HG02981 (cell line): Measurements from ENCODE around the gene SPATA31C1.
"Not testable (repeated sequence)": the region's sequence is repeated elsewhere in the genome, so short reads cannot be mapped to it uniquely, and the experiment has no call there.

Experiments
- ATAC-seq: cut with Tn5 transposase; IDR thresholded peaks from one replicate; pipeline ENCODE4 v1.9.1; 2021; ENCODE audit warnings: mild to moderate bottlenecking, moderate library complexity; ENCODE audit not compliant: unreplicated experiment

SPATA31C1 gene

DNA sequence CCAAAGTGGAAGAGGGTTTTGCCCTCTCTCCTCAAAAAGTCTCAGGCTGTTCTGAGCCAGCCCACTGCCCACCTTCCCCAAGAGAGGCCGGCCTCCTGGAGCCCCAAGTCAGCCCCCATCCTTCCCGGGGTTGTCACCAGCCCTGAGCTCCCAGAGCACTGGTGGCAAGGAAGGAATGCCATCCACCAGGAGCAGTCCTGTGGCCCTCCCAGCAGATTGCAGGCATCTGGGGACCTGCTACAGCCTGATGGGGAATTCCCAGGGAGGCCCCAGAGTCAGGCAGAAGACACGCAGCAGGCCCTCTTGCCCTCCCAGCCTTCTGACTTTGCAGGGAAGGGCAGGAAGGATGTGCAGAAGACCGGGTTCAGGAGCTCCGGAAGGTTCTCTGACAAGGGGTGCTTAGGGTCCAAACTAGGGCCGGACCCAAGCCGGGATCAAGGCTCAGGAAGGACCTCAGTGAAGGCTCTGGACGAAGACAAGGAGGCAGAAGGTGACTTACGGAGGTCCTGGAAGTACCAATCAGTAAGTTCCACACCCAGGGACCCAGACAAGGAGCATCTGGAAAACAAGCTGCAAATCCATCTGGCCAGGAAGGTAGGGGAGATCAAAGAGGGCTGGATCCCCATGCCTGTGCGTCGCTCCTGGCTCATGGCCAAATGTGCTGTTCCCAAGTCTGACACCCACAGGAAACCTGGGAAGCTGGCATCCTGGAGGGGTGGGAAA lies 31.4 kb upstream of the SPATA31C1 start:
- ATAC-seq = no peak

DNA sequence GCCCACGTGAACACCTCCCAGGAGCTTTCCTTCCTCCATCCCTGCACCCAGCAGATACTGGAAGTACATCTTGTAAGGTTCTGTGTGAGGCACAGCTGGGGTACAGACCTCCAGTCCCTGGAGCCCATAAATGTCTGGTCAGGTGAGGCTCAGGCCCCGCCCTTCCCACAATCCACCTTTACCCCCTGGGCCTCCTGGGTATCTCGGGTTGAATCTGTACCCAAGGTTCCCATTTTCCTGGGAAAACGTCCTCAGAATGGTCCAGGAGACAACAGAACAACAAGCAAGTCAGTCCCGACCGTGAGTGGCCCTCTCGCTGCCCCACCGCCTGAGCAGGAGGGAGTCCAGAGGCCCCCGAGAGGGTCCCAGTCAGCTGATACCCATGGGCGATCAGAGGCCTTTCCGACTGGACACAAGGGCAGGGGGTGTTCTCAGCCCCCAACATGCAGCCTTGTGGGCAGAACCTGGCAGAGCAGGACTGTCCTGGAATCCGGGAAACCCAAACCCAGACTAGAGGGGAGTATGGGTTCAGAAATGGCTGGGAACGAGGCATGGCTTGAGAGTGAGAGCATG lies 30.7 kb upstream of the SPATA31C1 start:
- ATAC-seq = no peak

DNA sequence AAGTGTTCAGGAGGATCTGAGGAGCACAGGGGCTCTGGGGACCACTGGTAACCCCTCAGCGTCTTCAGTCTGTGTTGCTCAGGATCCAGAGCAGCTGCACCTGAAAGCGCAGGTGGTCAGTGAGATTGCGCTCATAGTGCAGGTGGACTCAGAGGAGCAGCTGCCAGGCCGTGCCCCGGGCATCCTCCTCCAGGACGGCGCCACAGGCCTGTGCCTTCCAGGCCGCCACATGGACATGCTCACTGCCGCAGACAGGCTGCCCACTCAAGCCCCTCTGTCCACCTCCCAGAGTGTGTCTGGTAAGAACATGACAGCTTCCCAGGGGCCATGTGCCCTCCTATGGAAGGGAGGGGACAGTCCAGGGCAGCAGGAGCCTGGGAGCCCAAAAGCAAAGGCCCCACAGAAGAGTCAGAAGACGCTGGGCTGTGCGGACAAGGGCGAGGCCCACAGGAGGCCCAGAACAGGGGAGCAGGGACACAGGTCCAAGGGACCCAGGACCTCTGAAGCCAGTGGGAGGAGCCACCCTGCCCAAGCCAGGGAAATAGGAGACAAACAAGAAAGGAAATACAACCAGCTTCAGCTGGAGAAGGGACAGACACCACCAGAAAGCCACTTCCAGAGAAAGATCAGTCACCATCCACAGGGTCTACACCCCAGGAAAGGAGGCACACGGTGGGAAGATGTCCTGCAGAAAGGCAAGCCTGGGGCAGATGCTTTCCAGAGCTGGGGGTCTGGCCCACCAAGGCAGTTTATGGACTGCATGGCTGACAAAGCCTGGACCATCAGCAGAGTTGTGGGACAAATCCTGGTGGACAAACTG lies 29.9 kb upstream of the SPATA31C1 start:
- no peak for ATAC-seq

DNA sequence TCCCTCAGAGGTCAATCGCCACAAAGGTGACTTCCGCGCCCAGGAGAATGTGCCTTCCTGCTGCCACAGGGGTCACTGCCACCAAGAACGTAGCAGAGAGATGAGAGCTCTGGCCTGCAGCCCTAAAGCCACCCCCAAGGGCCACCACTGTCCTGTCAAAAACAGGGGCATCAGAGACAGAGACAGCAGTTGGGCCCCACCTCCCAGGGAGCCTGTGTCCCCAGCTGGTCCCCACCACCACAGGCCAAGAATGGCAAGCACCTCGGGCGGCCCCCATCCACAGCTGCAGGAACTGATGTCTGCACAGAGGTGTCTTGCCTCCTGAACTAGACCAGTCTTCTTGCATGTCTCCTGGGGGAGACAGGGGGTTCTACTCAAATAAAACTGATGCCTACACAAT lies 29.3 kb upstream of the SPATA31C1 start:
- no peak for ATAC-seq

DNA sequence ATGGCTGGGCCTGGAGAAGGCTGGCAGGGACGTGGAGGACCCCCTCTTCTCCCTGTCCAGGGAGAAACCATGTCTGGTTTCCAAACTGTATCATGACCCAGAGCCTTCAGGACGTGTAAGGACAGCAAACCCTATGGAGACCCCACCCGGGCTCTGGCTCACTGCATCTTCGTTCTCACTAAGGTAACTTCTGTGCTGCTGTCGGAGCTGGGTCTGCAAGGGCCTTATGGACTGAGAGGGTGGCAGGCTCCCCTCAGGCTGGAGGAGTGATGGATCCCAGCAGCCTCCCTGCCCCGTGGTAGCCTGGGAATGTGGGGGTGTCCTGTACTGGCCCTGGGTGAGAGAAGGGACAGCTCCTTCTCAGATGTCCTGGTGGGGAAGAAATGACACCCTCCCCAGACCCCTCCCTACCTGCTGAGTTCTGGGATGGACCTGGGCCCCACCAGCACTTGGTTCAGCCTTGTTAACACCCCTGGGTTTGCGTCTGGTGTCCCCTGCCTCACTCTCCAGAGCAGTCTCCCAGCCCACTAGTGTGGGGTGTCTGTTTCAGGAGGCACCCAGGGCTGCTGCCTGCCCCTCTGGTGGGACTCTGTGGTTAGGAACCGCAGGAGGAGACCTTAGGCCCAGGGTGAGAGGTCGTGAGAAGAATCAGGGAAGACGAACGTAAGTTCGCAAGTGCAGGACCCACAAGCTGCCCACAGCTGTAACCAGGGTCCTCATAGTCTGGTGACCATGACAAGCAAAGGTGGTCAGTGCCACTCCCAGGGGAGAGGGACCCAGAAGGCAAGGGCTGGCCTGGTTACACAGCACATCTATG lies 28.5 kb upstream of the SPATA31C1 start:
- ATAC-seq = no peak

DNA sequence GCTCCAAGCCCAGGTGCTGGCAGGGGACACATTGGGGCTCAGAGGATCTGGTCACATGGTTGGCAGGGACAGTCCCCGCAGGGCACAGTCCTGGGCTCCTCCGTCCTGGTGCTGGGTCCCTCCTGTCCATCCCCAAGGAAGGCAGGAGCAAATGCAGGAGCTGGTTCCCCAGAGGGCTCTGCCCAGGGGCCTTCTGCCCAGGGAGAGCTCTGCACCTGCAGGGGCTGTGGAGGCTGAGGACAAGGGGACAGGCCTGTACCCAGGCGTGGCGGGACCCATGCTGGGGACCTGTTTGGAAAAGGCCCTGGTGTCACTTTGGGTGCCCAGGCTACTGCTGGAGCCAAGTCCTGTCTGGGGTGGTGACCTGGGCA lies 27.9 kb upstream of the SPATA31C1 start:
- no peak for ATAC-seq

DNA sequence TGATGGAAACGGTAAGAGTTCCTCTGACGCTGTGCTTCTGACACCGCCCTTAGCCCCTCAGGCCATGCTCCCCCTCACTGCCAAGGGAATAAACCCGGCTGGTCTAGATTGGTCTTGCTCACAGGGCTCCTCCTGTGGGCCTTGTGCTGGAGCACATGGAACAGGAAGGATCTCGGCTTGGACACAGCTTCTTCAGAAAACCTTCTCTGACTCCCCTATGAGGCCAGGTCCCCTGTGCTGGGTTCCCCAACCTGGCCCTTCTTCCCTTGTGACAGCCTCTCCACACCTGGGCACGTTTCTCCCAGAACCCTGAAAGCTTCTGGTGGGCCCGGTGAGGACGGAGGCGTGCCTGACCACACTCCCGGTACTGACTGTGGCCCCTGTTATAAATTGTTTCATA lies 26.9 kb upstream of the SPATA31C1 start:
- no peak for ATAC-seq

DNA sequence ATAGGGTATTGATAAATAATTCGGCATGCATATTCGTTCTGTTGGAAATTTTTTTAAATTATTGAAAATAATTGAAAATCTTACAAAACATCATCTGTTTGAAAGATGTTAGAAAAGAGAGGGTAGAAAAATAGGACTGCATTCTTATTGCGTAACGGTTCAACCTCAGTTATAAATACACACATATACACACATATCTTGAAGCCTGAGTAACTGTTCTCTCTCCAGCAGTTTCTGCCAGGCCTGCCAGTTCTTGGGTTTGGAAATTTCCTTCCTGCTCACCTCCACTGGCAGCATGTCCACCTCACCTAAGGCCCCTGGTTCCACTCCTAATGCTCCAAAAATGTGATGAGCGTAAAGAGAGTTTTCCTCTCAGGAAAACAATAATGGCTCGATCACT lies 26.0 kb upstream of the SPATA31C1 start:
- no peak for ATAC-seq

DNA sequence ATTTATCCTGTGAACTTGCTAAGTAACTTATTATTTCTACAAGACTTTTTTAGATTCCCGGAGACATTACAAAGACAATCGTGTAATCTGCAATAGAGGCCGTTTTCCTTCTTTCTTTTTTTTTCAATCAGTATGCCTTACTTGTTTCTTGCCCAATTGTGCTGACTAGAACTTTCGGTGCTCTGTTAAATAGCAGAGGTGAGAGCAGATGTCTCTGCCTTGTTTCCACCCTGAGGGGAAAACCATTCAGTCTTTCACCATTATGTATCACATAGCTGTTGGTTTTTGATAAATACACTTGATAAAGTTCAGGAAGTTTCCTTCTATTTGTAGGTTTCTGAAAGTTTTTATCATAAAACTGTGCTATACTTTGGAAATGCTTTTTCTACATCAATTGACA lies 24.8 kb upstream of the SPATA31C1 start:
- no peak for ATAC-seq

DNA sequence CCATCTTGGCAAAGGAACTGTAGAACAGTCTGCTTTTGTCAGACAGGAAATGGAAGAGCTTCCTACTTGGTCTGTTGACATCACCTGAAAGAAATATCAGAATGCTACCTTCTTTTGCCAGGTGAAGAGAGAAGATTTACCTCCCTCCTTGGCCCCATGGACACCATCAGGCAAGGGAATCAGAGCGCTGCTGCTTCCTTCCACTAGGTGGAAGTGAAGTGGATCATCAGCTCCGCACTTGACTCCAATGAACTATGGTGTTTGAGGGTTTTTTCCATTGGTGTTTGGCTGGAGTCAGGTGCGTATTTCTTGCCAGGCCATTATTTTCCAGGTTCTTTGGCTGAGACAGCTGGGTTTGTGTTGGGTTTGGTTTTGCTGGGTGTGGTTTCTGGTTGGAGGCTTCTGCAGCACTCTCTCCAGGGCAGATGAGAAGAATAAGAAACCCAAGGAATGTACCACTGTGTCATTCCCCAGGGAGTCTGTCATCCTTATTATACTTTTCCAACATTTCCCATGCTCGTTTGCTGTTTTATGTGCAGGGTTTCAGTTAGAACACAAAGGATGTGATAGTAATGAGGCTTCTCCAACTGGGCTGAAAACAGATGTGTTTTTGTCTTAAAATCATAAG lies 22.6 kb upstream of the SPATA31C1 start:
- ATAC-seq = no peak

DNA sequence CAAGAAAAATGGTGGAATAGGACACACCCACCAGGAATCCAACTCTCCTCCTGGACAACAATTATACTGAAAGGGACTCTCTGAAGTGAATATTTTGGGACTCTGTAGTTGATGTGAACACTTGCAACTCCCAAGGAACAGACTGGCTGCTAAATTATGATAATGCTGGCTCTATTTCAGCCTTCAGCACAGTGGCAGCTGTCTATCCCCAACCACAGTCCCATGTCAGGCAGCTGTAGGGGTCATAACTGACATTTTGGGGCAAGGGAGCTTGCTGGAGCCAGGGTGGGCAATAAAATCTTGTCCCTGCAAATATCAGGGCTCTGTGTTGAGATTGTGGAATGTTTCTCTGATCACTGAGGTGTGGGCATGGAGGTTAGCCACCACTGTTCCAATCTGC lies 20.9 kb upstream of the SPATA31C1 start:
- ATAC-seq = no peak

DNA sequence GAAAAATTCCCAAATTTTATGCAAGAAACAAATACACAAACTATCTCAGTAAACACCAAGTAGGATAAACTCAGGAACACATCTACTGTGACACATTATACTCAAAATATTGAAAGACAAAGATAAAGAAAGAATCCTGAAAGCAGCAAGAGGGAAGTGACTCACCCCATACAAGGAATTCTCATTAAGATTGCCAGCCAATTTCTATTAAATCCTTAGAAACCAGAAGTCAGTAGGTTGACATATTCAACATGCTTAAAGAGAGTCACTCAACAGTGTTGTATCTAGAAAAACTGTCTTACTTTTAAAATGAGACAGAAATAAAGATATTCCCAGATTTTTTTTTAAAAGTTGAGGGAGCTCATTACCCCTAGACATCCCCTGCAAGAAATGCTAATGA lies 19.6 kb upstream of the SPATA31C1 start:
- ATAC-seq = no peak

DNA sequence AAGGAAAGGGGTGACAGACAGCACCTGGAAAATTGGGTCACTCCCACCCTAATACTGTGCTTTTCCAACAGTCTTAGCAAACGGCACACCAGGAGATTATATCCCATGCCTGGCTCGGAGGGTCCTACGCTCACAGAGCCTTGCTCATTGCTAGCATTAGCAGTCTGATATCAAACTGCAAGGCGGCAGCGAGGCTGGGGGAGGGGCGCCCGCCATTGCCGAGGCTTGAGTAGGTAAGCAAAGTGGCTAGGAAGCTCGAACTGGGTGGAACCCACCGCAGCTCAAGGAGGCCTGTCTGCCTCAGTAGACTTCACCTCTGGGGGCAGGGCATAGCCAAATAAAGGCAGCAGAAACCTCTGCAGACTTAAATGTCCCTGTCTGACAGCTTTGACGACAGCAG lies 15.4 kb upstream of the SPATA31C1 start:
- not testable (repeated sequence) for ATAC-seq

DNA sequence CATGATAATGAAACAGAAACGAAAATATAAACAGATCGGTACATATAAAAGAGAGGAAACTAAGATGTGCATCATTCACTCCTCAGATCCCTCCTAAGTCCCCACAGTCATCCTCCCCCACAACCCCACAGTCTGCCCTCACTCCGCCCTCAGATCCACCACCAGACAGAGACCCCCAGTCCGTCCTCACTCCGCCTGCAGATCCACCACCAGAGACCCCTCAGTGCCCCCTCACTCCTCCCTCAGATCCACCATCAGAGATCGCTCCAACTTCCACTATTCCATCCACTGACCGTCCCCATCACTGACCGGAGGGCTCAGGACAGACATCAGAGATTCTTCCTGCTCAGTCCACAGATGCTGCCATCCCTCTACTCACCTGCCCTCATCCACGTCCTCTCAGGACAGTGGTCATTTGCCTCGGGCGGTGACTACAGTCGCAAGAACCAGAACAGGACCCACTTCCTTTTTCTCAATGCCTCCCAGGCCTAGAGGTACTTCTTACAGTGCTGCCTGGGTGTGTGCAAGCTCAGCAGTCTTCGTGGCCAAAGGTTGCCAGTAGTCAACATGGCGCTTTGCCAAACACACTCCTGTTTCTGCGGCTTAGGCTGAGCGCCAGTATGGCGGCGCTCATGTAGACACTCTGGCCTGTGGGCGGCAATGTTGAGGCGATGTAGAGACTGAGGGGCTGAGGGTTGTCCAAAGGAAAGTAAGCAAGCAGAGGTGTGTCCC lies 8.3 kb upstream of the SPATA31C1 start:
- no peak for ATAC-seq

DNA sequence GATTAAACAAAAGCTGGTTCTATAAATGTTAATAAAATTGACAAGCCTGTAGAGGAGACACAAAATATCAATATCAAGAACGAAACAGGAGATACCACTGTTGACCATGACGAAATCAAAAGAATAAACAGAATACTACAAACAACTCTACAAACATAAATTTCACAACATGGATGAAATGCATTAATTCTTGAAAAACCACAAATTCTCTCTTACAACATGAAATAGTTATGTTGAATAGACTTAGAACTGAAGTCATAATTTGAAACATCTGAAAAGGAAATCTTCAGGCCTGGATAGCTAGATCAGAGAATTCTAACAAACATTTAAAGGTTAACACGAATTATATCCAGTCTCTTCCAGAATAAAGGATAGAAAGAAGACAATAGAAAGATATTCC lies 6.9 kb upstream of the SPATA31C1 start:
- ATAC-seq = no peak

DNA sequence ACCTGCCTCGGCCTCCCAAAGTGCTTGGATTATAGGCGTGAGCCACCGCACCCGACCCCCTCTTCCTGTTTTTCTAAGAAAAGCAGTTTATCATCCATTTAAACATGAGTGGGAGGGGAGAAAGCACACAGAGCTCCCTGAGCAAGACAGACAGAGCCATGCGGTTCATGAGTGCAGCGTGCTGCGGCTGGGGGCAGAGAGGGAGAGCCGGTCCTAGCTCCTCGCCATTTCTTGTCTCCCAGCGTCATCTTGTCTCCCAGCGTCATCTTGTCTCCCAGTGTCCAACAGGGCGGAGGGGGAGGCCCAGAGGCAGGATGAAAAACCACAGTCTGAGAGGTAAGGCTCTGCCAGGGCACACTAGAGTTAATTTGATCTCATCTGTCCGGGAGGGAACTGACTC lies 1.3 kb downstream of the SPATA31C1 start:
- not testable (repeated sequence) for ATAC-seq

DNA sequence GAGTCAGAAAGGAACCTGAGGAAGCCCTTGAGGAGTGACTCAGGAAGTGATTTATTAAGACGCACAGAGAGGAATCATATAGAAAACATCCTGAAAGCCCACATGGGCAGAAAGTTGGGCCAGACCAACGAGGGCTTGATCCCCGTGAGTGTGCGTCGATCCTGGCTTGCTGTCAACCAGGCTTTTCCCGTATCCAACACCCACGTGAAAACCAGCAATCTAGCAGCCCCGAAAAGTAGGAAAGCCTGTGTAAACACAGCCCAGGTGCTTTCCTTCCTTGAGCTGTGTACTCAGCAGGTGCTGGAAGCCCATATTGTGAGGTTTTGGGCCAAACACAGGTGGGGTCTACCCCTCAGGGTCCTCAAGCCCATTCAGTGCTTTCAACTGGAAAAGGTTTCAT lies 3.8 kb downstream of the SPATA31C1 start:
- not testable (repeated sequence) for ATAC-seq

DNA sequence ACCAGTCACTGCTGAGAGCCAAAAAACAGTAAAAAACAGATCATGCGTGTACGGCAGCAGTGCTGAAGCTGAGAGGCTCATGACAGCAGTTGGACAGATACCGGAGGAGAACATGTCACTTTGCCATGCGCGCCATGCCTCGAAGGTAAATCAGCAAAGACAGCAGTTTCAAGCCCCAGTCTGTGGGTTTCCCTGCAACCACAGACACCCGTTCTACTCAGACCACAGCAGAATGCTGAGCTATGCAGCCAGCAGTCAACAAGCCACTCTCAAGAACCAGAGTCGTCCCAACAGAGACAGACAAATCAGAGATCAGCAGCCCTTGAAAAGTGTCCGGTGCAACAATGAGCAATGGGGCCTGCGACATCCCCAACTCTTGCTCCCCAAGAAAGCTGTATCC lies 5.2 kb downstream of the SPATA31C1 start:
- not testable (repeated sequence) for ATAC-seq

DNA sequence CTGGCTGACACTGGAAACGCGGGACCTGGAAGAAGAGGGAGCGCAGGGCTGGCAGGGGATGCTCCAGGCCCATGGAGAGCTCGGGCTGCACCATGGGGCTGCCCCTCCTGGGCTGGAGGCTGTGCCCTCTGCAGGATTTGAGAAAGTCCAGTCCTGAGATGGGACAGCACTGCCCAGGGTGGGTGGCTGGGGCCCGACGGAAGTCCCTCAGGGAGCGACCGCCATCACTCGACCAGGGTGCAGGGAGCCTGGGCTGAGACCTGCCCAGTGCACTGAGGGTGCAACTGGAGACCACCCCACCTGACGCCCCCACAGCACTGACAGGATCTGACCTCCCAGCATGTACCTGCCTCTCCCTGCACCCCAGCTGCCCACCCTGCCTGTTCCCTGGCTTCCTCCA lies 7.1 kb downstream of the SPATA31C1 start:
- ATAC-seq = not testable (repeated sequence)

DNA sequence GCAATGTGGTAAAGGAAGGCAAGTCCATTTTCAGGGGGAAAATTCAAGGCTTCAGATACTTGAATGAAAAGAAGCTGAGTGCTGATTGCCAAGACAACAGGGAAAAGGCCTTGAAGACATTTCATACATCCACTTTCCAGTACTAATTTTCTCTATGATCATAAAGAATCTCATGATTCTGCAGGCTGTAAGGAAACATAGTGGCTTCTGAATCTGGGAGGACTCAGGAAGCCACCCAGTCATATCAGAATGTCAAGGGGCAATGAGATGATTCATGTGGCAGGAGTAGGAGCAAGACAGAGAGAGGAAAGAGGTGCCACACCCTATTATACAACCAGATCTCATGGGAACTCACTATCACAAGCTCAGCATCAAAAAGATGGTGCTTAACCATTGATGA lies 11.4 kb downstream of the SPATA31C1 start:
- ATAC-seq = not testable (repeated sequence)
